Measurements from ENCODE around the gene SPSB3.
"Not testable (repeated sequence)": the region's sequence is repeated elsewhere in the genome, so short reads cannot be mapped to it uniquely, and the experiment has no call there.

The SPSB3 gene

DNA sequence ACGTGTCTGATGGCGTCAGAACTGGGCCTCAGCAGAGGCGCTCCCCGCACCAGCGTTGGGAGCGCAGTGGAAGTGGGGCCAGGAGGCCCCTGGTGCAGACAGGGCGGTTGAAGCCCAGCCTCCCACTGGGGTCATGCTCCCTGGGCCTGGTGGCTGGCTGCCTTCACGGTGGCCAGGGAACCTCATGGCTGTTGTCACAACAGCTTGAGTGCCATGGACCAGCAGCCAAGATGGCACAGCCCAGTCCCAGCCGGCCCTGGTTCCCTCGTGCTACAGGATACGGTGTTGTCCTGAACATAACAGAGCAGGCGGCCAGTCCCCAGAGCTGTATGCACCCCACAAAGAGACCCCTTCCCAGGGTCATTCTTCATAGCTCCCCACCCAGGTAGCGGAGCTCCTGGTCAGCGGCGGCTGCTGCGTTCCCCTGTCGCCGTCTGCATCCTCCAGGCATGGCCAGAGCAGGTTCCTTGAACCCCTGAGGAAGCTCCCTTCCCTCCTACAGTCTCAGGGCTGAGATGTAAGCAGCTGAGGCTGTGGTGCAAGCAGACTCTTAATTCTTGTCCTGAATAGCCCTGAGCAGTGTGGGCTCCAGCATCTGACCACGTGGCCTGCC is 40.7 kb downstream of the SPSB3 start:
- Histone ChIP-seq H3K27me3 (ENCODE audit: low read depth, low read length) (no peaks in the 10 kb centered on the region), H3K27ac (ENCODE audit: low read length) (no peak overlapping the region), H3K4me1 (ENCODE audit: control insufficient read depth in 1 of 2, insufficient read depth in 2 of 2, low read length in 2 of 2) (no peaks in the 10 kb centered on the region), H3K9me3 (ENCODE audit: control insufficient read depth in 1 of 2, low read length in 2 of 2) (no peaks in the 10 kb centered on the region), H3K36me3 (ENCODE audit: control insufficient read depth in 1 of 2, insufficient read depth in 2 of 2, low read length in 2 of 2) (peaks cover 9 to 57% of the 10 kb centered on the region in 2 donors), H3K4me3 (ENCODE audit: low read depth in 1 of 2, low read length in 2 of 2) (no peak overlapping the region)

DNA sequence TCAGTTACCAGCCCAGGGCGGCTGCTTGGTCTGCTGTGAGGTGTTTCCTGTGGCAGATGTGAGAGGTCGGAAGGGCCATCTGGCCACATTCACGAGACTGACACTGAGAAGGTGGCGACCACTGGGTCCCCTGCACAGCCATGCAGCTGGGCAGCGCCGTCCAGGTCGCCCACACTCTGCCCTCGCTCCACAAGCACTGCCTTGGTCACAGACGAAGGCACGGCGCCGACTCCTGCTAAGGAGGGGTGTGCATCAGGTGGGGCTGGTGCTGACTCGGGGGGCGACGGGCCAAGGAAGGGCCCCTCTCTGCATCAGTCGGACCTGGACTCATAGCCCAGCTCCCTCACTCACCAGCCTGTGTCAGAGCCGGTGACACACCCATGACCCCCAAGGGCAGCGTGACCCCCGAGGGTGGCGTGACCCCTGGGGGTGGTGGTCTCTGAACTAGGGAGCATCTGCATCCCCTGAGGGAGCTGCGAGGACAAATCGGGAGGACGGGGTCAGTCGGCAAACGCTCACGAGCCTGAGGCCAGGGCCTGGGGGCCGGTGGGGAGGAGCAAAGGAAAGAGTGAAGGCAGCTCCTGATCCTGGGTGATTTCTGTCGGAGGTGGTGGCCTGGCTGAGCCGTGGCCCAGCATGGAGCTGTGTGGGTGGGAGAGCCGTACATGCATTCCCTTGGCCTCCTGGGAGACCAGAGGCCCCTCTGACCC is 41.4 kb downstream of the SPSB3 start:
- H3K27me3 ChIP-seq (ENCODE audit: low read depth, low read length), result no peaks in the 10 kb centered on the region
- H3K4me1 ChIP-seq (ENCODE audit: control insufficient read depth in 1 of 2, insufficient read depth in 2 of 2, low read length in 2 of 2), result no peaks in the 10 kb centered on the region
- H3K4me3 ChIP-seq (ENCODE audit: low read depth in 1 of 2, low read length in 2 of 2), result no peak overlapping the region
- peaks cover 9 to 50% of the 10 kb centered on the region in 2 donors for H3K36me3 ChIP-seq (ENCODE audit: control insufficient read depth in 1 of 2, insufficient read depth in 2 of 2, low read length in 2 of 2)
- no peaks in the 10 kb centered on the region for H3K9me3 ChIP-seq (ENCODE audit: control insufficient read depth in 1 of 2, low read length in 2 of 2)
- no peak overlapping the region for H3K27ac ChIP-seq (ENCODE audit: low read length)

DNA sequence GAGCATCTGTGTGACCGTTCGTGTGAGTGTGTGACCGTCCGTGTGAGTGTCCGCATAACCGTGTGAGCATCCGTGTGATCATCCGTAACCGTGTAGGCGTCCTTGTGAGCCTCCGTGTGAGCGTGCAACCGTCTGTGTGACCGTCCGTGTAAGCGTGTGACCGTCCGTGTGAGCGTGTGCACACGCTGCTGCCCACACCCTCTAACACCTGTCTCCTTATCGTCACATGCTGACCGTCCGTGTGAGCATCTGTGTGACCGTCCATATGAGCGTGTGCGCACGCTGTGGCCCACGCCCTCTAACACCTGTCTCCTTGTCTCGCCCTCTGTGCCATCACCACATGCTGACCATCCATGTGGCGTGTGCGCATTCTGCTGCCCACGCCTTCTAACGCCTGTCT is 42.1 kb downstream of the SPSB3 start:
- Histone ChIP-seq H3K36me3 (ENCODE audit: control insufficient read depth in 1 of 2, insufficient read depth in 2 of 2, low read length in 2 of 2) (peaks cover 9 to 43% of the 10 kb centered on the region in 2 donors), H3K27me3 (ENCODE audit: low read depth, low read length) (no peaks in the 10 kb centered on the region), H3K4me1 (ENCODE audit: control insufficient read depth in 1 of 2, insufficient read depth in 2 of 2, low read length in 2 of 2) (no peaks in the 10 kb centered on the region), H3K27ac (ENCODE audit: low read length) (no peak overlapping the region), H3K4me3 (ENCODE audit: low read depth in 1 of 2, low read length in 2 of 2) (no peak overlapping the region), H3K9me3 (ENCODE audit: control insufficient read depth in 1 of 2, low read length in 2 of 2) (no peaks in the 10 kb centered on the region)

DNA sequence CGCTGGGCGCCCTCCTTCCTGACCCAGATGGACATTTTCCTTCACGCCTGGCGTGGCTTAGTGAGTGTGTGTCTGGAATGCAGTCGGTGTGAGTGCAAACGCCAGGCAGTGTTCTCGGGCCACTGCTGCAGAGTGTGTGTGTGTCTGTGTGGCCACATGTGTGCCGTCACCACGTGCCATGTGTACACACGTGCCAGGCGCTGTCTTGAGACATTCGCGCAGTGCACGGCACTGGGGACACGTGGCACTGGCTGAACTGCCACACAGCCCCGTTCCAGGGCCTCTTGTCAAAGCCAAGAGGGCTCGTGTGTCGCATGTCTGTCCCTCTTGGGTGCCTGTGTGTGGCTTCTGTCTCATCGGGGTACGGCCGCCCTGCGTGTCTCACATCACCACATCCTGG is 47.6 kb downstream of the SPSB3 start:
- H3K27me3 ChIP-seq (ENCODE audit: low read depth, low read length), result no peaks in the 10 kb centered on the region
- no peaks in the 10 kb centered on the region for H3K4me1 ChIP-seq (ENCODE audit: control insufficient read depth in 1 of 2, insufficient read depth in 2 of 2, low read length in 2 of 2)
- no peaks in the 10 kb centered on the region for H3K9me3 ChIP-seq (ENCODE audit: control insufficient read depth in 1 of 2, low read length in 2 of 2)
- peaks cover 15 to 39% of the 10 kb centered on the region in 2 donors for H3K36me3 ChIP-seq (ENCODE audit: control insufficient read depth in 1 of 2, insufficient read depth in 2 of 2, low read length in 2 of 2)
- no peak overlapping the region for H3K27ac ChIP-seq (ENCODE audit: low read length)
- H3K4me3 ChIP-seq (ENCODE audit: low read depth in 1 of 2, low read length in 2 of 2), result no peak overlapping the region

DNA sequence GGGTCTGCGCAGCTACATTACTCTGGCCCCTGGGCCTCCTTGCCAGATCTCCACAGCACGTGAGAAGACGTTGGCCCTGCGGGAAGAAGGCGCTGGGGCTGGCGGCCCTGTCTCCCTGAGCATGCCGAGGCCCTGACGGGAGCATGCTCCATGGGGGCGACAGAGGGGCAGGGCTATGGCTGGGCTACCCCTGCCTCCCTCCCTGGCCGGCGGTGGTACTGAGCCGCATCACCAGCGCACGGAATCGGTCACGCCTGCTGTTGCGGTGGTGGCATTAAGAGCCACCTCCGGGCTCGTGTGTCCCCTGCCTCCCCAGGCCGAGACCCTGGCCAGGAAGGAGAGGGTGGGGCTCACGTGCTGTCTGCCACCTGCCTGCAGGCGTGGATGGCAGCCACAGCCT is 48.2 kb downstream of the SPSB3 start:
- no peaks in the 10 kb centered on the region for H3K9me3 ChIP-seq (ENCODE audit: control insufficient read depth in 1 of 2, low read length in 2 of 2)
- H3K36me3 ChIP-seq (ENCODE audit: control insufficient read depth in 1 of 2, insufficient read depth in 2 of 2, low read length in 2 of 2), result peaks cover 15 to 45% of the 10 kb centered on the region in 2 donors
- H3K4me3 ChIP-seq (ENCODE audit: low read depth in 1 of 2, low read length in 2 of 2), result no peak overlapping the region
- H3K27me3 ChIP-seq (ENCODE audit: low read depth, low read length), result no peaks in the 10 kb centered on the region
- no peaks in the 10 kb centered on the region for H3K4me1 ChIP-seq (ENCODE audit: control insufficient read depth in 1 of 2, insufficient read depth in 2 of 2, low read length in 2 of 2)
- no peak overlapping the region for H3K27ac ChIP-seq (ENCODE audit: low read length)

DNA sequence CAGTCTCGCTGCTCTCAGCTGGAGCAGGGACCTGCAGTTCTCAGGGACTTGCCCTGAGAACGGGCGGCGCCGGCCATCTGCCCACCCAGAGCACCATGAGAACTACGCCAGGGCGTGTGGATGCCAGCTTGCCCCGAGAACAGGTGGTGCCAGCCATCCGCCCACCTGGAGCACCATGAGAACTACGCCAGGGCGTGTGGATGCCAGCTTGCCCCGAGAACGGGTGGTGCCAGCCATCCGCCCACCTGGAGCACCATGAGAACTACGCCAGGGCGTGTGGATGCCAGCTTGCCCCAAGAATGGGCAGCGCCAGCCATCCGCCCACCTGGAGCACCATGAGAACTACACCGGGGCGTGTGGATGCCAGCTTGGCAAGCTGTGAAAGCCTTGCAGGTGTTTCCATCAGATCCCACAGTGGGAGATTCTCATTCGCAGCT is 49.8 kb downstream of the SPSB3 start:
- H3K4me3 ChIP-seq (ENCODE audit: low read depth in 1 of 2, low read length in 2 of 2); H3K27ac ChIP-seq (ENCODE audit: low read length); H3K9me3 ChIP-seq (ENCODE audit: control insufficient read depth in 1 of 2, low read length in 2 of 2); H3K4me1 ChIP-seq (ENCODE audit: control insufficient read depth in 1 of 2, insufficient read depth in 2 of 2, low read length in 2 of 2); H3K27me3 ChIP-seq (ENCODE audit: low read depth, low read length): not testable (repeated sequence)
- H3K36me3 ChIP-seq (ENCODE audit: control insufficient read depth in 1 of 2, insufficient read depth in 2 of 2, low read length in 2 of 2), result peaks cover 20 to 60% of the 10 kb centered on the region in 2 donors

DNA sequence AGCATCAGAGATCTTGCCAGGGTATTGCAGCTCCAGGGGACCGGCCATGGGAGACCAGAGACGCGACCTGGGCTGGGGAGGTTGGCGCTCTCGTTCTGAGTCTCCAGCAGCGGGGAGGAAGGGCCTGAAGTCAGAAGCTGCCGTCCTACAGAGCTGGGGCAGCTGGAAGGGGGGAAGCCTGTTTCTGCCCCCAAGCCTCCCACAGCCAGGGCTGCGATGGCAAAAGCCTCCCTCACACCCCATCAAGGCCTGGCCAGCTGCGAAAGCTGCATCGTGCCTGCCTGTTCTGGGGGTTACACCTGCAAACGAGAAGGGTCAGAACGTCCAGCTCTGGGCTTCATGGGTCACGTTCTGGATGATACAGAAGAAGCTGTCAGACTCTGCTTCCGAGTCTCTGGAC is 50.3 kb downstream of the SPSB3 start:
- H3K27ac ChIP-seq (ENCODE audit: low read length), result no peak overlapping the region
- H3K9me3 ChIP-seq (ENCODE audit: control insufficient read depth in 1 of 2, low read length in 2 of 2), result no peaks in the 10 kb centered on the region
- H3K36me3 ChIP-seq (ENCODE audit: control insufficient read depth in 1 of 2, insufficient read depth in 2 of 2, low read length in 2 of 2), result peaks cover 20 to 64% of the 10 kb centered on the region in 2 donors
- no peaks in the 10 kb centered on the region for H3K4me1 ChIP-seq (ENCODE audit: control insufficient read depth in 1 of 2, insufficient read depth in 2 of 2, low read length in 2 of 2)
- H3K27me3 ChIP-seq (ENCODE audit: low read depth, low read length), result no peaks in the 10 kb centered on the region
- H3K4me3 ChIP-seq (ENCODE audit: low read depth in 1 of 2, low read length in 2 of 2), result no peak overlapping the region

DNA sequence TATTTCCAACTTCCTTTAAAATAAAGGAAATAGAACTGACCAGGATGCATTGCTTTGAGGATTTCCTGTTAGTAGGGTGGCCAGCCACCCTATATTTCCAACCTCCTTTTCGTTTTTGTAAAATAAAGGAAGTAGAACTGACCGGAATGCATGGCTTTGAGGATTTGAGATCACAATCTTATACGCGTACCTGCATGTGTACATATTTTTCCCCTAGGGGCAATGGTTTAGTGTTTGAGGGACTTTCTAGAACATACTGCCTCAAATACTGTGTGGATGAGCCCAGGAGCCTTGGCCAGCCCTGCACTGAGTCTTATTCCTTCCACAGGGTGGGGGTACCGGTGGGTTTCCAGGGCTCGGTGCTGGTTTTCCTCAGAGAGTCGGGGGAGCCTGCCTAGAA is 50.8 kb downstream of the SPSB3 start:
- Histone ChIP-seq H3K4me3 (ENCODE audit: low read depth in 1 of 2, low read length in 2 of 2) (no peak overlapping the region), H3K4me1 (ENCODE audit: control insufficient read depth in 1 of 2, insufficient read depth in 2 of 2, low read length in 2 of 2) (no peaks in the 10 kb centered on the region), H3K36me3 (ENCODE audit: control insufficient read depth in 1 of 2, insufficient read depth in 2 of 2, low read length in 2 of 2) (peaks cover 24 to 68% of the 10 kb centered on the region in 2 donors), H3K27ac (ENCODE audit: low read length) (no peak overlapping the region), H3K27me3 (ENCODE audit: low read depth, low read length) (no peaks in the 10 kb centered on the region), H3K9me3 (ENCODE audit: control insufficient read depth in 1 of 2, low read length in 2 of 2) (no peaks in the 10 kb centered on the region)

DNA sequence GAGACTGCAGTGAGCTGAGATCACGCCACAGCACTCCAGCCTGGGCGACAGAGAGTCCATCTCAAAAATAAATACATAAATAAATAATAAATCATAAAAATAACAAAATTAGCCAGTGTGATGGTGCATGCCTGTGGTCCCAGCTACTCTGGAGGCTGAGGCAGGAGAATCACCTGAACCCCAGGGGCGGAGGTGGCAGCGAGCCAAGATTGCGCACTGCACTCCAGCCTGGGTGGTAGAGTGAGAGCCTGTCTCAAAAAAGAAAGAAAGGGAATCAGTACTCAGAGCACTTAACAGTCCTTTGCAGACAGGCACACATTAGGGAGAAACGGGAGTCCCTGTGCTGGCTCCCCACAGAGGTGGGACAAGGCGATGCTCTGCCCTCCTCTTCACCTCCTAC is 51.3 kb downstream of the SPSB3 start:
- no peak overlapping the region for H3K4me3 ChIP-seq (ENCODE audit: low read depth in 1 of 2, low read length in 2 of 2)

DNA sequence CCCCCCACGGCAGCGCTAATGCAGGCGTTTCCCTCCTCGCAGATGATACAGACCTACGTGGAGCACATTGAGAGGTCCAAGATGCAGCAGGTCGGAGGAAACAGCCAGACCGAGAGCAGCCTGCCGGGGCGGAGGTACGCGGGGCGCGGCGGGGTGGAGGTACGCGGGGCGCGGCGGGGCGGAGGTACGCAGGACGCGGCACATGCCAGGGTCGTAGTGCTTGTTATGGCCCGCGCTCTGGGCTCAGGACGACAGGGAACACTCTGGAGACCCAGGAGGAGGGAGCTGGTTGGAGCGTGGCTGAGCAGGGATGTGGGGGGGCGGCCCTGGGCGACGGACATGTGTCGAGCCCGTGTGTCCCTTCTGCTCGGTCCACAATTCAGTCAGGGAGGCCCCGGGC is 52.9 kb downstream of the SPSB3 start:
- H3K36me3 ChIP-seq (ENCODE audit: control insufficient read depth in 1 of 2, insufficient read depth in 2 of 2, low read length in 2 of 2), result peaks cover 17 to 76% of the 10 kb centered on the region in 2 donors
- H3K9me3 ChIP-seq (ENCODE audit: control insufficient read depth in 1 of 2, low read length in 2 of 2), result no peaks in the 10 kb centered on the region
- H3K27ac ChIP-seq (ENCODE audit: low read length), result no peak overlapping the region
- H3K27me3 ChIP-seq (ENCODE audit: low read depth, low read length), result no peaks in the 10 kb centered on the region
- H3K4me3 ChIP-seq (ENCODE audit: low read depth in 1 of 2, low read length in 2 of 2), result no peak overlapping the region
- H3K4me1 ChIP-seq (ENCODE audit: control insufficient read depth in 1 of 2, insufficient read depth in 2 of 2, low read length in 2 of 2), result no peaks in the 10 kb centered on the region

More for the DNA sequence above, 51.3 kb downstream of the SPSB3 start:
- Histone ChIP-seq H3K27me3 (ENCODE audit: low read depth, low read length) (no peaks in the 10 kb centered on the region), H3K36me3 (ENCODE audit: control insufficient read depth in 1 of 2, insufficient read depth in 2 of 2, low read length in 2 of 2) (peaks cover 25 to 73% of the 10 kb centered on the region in 2 donors), H3K4me1 (ENCODE audit: control insufficient read depth in 1 of 2, insufficient read depth in 2 of 2, low read length in 2 of 2) (no peaks in the 10 kb centered on the region), H3K27ac (ENCODE audit: low read length) (no peak overlapping the region), H3K9me3 (ENCODE audit: control insufficient read depth in 1 of 2, low read length in 2 of 2) (no peaks in the 10 kb centered on the region)

DNA sequence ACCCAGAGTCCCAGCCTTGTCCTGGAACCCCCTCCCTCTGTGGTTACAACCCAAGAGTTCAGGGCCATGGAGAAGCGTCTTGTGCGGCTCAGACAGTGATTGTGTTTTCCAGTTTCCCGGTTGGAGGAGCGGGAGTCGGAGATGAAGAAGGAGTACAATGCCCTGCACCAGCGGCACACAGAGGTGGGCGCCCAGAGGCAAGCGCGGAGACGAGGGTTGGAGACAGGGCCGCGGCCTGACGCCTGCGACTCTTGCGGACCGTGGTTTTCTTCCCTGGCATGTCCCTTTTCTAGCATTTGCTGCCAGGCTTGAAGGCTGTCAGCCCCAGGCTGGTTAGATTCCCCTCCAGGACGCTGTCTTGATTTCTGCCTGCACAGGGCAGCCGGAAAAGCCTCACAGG is 53.3 kb downstream of the SPSB3 start:
- H3K9me3 ChIP-seq (ENCODE audit: control insufficient read depth in 1 of 2, low read length in 2 of 2), result no peaks in the 10 kb centered on the region
- H3K36me3 ChIP-seq (ENCODE audit: control insufficient read depth in 1 of 2, insufficient read depth in 2 of 2, low read length in 2 of 2), result peaks cover 14 to 74% of the 10 kb centered on the region in 2 donors
- no peaks in the 10 kb centered on the region for H3K27me3 ChIP-seq (ENCODE audit: low read depth, low read length)
- H3K4me1 ChIP-seq (ENCODE audit: control insufficient read depth in 1 of 2, insufficient read depth in 2 of 2, low read length in 2 of 2), result peaks cover 0 to 3% of the 10 kb centered on the region in 2 donors
- no peak overlapping the region for H3K27ac ChIP-seq (ENCODE audit: low read length)
- no peak overlapping the region for H3K4me3 ChIP-seq (ENCODE audit: low read depth in 1 of 2, low read length in 2 of 2)

Measured in muscle layer of duodenum (tissue), 2 donors.